OCI-LY7 (cell line): ENCODE data around the gene IQSEC1. TPM values are rescaled to one million over a fixed set of nuclear protein-coding genes. Genes with fewer than 3 reads are reported as not detected.

Source experiments
- BruUV-seq: library from RNA; stranded (reverse); fragments of 400-500 nt; replicated peaks from 2 replicates; lab custom pipeline; 2021; lab: Mats Ljungman, UMichigan
- CTCF ChIA-PET: fragments of 300-600 bp; sonication (Branson Sonifier 250); formaldehyde crosslinking; loops from one replicate; lab custom pipeline; 2022; ENCODE audit warnings: antibody characterized with exemption; ENCODE audit not compliant: unreplicated experiment; lab: Charles Lee
- POLR2A ChIA-PET: fragments of 300-600 bp; sonication (Branson Sonifier 250); formaldehyde crosslinking; loops from one replicate; lab custom pipeline; 2022; ENCODE audit warnings: antibody characterized with exemption; lab: Charles Lee
- DNase-seq: peaks from one replicate; pipeline ENCODE4 v3.0.0-alpha.2; 2015; ENCODE audit warnings: low spot score
- H2AFZ ChIP-seq: fragments of 200-600 bp; sonication (generic), shearing (Covaris generic); 2 replicates; pipeline ENCODE4 v1.6.1; 2014; ENCODE audit warnings: mild to moderate bottlenecking, antibody characterized with exemption, low read length, moderate library complexity
- H3K27ac ChIP-seq: fragments of 200-600 bp; sonication (generic); 2 replicates; pipeline ENCODE4 v1.5.1; 2014; ENCODE audit warnings: mixed run types, low read depth, mild to moderate bottlenecking, moderate library complexity, low read length, inconsistent platforms; ENCODE audit not compliant: poor library complexity, severe bottlenecking
- H3K36me3 ChIP-seq: fragments of 200-600 bp; sonication (generic); 2 replicates; pipeline ENCODE4 v1.6.1; 2014; ENCODE audit warnings: mild to moderate bottlenecking, antibody characterized with exemption, low read length, moderate library complexity, mixed read lengths; ENCODE audit not compliant: insufficient read depth
- H3K4me1 ChIP-seq: fragments of 200-600 bp; sonication (generic); 2 replicates; pipeline ENCODE4 v1.5.1; 2014; ENCODE audit warnings: mild to moderate bottlenecking, low read length; ENCODE audit not compliant: insufficient read depth, poor library complexity, severe bottlenecking
- H3K4me2 ChIP-seq: fragments of 200-600 bp; sonication (generic); 2 replicates; pipeline ENCODE4 v1.6.1; 2014; ENCODE audit warnings: mild to moderate bottlenecking, low read length
- H3K4me3 ChIP-seq: fragments of 200-600 bp; sonication (generic); 2 replicates; pipeline ENCODE4 v1.5.1; 2014; ENCODE audit warnings: mild to moderate bottlenecking, low read depth, low read length; ENCODE audit not compliant: poor library complexity, severe bottlenecking
- H3K79me2 ChIP-seq: fragments of 200-600 bp; sonication (generic); 2 replicates; pipeline ENCODE4 v1.6.1; 2016; ENCODE audit warnings: low read depth, mild to moderate bottlenecking, low read length, moderate library complexity, mixed read lengths; ENCODE audit not compliant: insufficient read depth
- H3K9me2 ChIP-seq: fragments of 200-600 bp; sonication (generic); 2 replicates; pipeline ENCODE4 v1.6.1; 2016; ENCODE audit warnings: mild to moderate bottlenecking, low read length, mixed read lengths; ENCODE audit not compliant: insufficient read depth
- H3K9me3 ChIP-seq: fragments of 200-600 bp; sonication (generic); 2 replicates; pipeline ENCODE4 v1.6.1; 2014; ENCODE audit warnings: mild to moderate bottlenecking, mixed run types, low read length, mixed read lengths
- H4K20me1 ChIP-seq: fragments of 200-600 bp; sonication (generic); 2 replicates; pipeline ENCODE4 v1.6.1; 2014; ENCODE audit warnings: mild to moderate bottlenecking, antibody characterized with exemption, low read length, moderate library complexity, mixed read lengths; ENCODE audit not compliant: insufficient read depth
- CTCF ChIP-seq: fragments of 200-600 bp; sonication (generic); conservative IDR thresholded peaks from 2 replicates; pipeline ENCODE4 v1.5.1; 2014; ENCODE audit warnings: mild to moderate bottlenecking, antibody characterized with exemption, low read length, moderate library complexity, mixed read lengths
- EZH2phosphoT487 ChIP-seq: fragments of 200-600 bp; sonication (generic); IDR thresholded peaks from 2 replicates; pipeline ENCODE4 v1.6.1; 2018; ENCODE audit warnings: low read depth, borderline replicate concordance, mild to moderate bottlenecking, mixed run types, antibody characterized with exemption, low read length, moderate library complexity, mixed read lengths
- intact Hi-C: fragments of 100-400 bp; cut with micrococcal nuclease; formaldehyde crosslinking; loops from one replicate; pipeline ENCODE4 v1.10.0; 2022; ENCODE audit not compliant: unreplicated experiment
- total RNA-seq, 2 experiments: library from RNA; depleted of rRNA in 1 of 2; stranded (reverse); fragments of >200 nt in 1 of 2; shearing (Covaris generic) in 1 of 2; gene quantifications; 2 replicates each; pipeline ENCODE4 v1.2.3, GENCODE V29; 2014 to 2022

The IQSEC1 gene
- total RNA-seq, 2 experiments from 2014 or later: 25.2 to 70.1 TPM

DNA sequence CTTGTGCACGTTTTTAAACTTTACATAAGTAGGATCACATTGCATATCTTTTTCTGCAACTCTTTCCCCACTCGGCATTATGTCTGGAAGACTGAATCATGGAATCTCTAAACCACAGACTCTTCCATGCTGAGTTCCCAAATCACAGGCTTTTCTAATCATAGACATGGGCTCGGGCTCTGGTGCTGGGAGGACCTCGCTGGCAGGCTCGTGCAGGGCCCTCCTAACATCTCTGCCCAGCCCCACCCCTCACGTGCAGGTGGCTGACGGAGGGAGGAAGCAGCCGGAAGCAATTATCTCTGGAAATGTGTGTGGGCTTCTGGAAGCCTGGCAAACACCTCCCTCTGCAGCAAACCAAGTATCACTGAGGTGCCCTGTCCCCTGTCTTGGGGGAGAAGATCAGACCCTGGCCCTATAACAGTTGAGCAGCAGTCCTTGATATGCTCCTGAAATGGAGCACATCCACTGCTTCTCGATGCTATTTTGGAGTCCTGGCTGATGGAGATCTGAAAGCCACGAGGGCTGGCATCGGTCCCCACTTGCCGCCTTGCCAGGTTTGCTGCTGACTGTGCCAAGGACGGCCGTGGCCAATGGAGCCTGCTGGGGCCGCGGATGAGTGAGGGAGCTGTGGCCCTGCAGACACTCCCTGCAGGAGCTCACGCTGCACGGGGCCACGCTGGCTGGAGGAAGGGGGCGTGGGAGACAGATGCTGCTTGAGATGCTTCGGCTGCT is 4.4 kb upstream of the IQSEC1 start:
- Histone ChIP-seq H3K9me2 (no peaks in the 10 kb centered on the region), H3K9me3 (no peaks in the 10 kb centered on the region), H3K27ac (peak overlapping the region; percentile 31), H4K20me1 (no peaks in the 10 kb centered on the region), H3K79me2 (peaks cover 4% of the 10 kb centered on the region; the same call in 1 of the 2 replicates), H3K4me2 (peak overlapping the region; percentile 53), H3K36me3 (no peaks in the 10 kb centered on the region), H2AFZ (peak overlapping the region; percentile 56; the same call in 1 of the 2 replicates), H3K4me1 (peaks cover 83% of the 10 kb centered on the region), H3K4me3 (peak overlapping the region; percentile 12)
- ChIA-PET POLR2A (interaction anchor here (0.5 kb wide), 1 partner anchor 358 kb away, joined by 4 read pairs; no protein-coding TSS in a partner anchor), CTCF (interaction anchor here (0.6 kb wide), 1 partner anchor 91 kb away, joined by 3 read pairs; no protein-coding TSS in a partner anchor)
- intact Hi-C loops: no loop called here
- TF ChIP-seq CTCF: no peak
- TF ChIP-seq EZH2phosphoT487: no peak
- no TSS peak for BruUV-seq
- peak; percentile 20 for DNase-seq

DNA sequence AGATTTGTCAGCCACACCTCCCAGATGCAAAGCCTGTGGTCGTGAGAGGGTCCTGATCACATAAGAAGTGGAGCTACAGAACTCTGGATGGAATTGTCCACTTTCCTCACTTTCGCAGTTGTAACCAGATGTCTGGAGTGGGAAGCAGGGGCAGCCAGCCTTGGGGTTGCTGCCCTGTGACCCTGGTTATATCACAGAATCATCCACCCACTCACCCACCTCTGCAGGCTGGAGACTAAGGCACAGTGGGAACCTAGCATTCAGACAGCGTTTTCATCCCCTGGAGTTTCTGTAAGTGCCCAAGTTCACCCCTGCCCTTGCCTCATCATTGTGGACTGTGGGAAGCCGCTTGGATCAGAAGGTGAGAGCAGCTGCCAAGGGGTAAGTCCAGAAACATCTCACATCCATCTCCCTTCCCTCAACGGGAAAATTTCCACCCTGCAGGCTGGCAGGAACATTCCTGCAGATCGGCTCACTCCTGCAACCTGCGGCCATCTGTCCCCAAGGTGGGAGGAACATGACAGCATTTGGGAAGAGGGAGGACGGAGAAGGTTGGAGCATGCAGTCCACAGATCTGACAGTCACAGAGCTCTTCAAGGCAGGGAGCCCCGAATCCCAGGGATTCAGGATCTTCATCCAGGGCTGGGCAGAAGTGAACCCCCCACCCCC is 2.9 kb upstream of the IQSEC1 start:
- Histone ChIP-seq H3K4me3 (no peak overlapping the region), H3K27ac (no peak overlapping the region), H3K9me3 (no peaks in the 10 kb centered on the region), H2AFZ (no peak overlapping the region), H3K79me2 (peaks cover 19% of the 10 kb centered on the region), H4K20me1 (no peaks in the 10 kb centered on the region), H3K4me1 (peaks cover 81% of the 10 kb centered on the region), H3K36me3 (no peaks in the 10 kb centered on the region), H3K4me2 (peak overlapping the region; percentile 34; the same call in 1 of the 2 replicates), H3K9me2 (no peaks in the 10 kb centered on the region)
- TF ChIP-seq CTCF: no peak
- TF ChIP-seq EZH2phosphoT487: no peak
- no TSS peak for BruUV-seq
- POLR2A ChIA-PET: interaction anchor here (0.6 to 1.1 kb wide), 2 partner anchors 9 to 343 kb away, joined by 3 to 4 read pairs; no protein-coding TSS in a partner anchor
- intact Hi-C loops: no loop called here
- CTCF ChIA-PET: interaction anchor here (0.6 kb wide), 1 partner anchor 11 kb away, joined by 3 read pairs; no protein-coding TSS in a partner anchor
- DNase-seq: no peak
